ENCODE results near the gene CEMIP.
"Not testable (repeated sequence)": the region's sequence is repeated elsewhere in the genome, so short reads cannot be mapped to it uniquely, and the experiment has no call there.

CEMIP gene

GRCh38 chr15:80955571-80956452 is 176.6 kb downstream of the CEMIP start:
- peak; percentile 54 for DNase-seq (ENCODE audit: low spot score)

GRCh38 chr15:80957556-80957955 is 178.4 kb downstream of the CEMIP start:
- no peak for DNase-seq (ENCODE audit: low spot score)

- no peak for DNase-seq (ENCODE audit: low spot score)
Observed at GRCh38 chr15:80957976-80958375, 178.8 kb downstream of the CEMIP start.

- no peak for DNase-seq (ENCODE audit: low spot score)
Observed at GRCh38 chr15:80958818-80959495, 179.8 kb downstream of the CEMIP start.

- DNase-seq (ENCODE audit: low spot score), result not testable (repeated sequence)
Observed at GRCh38 chr15:80965454-80965853, 186.3 kb downstream of the CEMIP start.

GRCh38 chr15:80966431-80967197 is 187.4 kb downstream of the CEMIP start:
- DNase-seq (ENCODE audit: low spot score), result no peak

GRCh38 chr15:80967451-80967850 is 188.3 kb downstream of the CEMIP start:
- DNase-seq (ENCODE audit: low spot score), result no peak

- no peak for DNase-seq (ENCODE audit: low spot score)
Observed at GRCh38 chr15:80967991-80968510, 188.9 kb downstream of the CEMIP start.

GRCh38 chr15:80969316-80969715 is 190.1 kb downstream of the CEMIP start:
- no peak for DNase-seq (ENCODE audit: low spot score)

GRCh38 chr15:80970018-80970657 is 191.0 kb downstream of the CEMIP start:
- DNase-seq (ENCODE audit: low spot score), result peak; percentile 73

GRCh38 chr15:80970658-80971057 is 191.5 kb downstream of the CEMIP start:
- DNase-seq (ENCODE audit: low spot score), result no peak

GRCh38 chr15:80971143-80971542 is 192.0 kb downstream of the CEMIP start:
- no peak for DNase-seq (ENCODE audit: low spot score)

- no peak for DNase-seq (ENCODE audit: low spot score)
Observed at GRCh38 chr15:80972276-80972675, 193.1 kb downstream of the CEMIP start.

GRCh38 chr15:80974914-80975313 is 195.7 kb downstream of the CEMIP start:
- DNase-seq (ENCODE audit: low spot score), result no peak

GRCh38 chr15:80976851-80977250 is 197.7 kb downstream of the CEMIP start:
- no peak for DNase-seq (ENCODE audit: low spot score)

- peak; percentile 44 for DNase-seq (ENCODE audit: low spot score)
Observed at GRCh38 chr15:80977627-80978036, 198.5 kb downstream of the CEMIP start.

- no peak for DNase-seq (ENCODE audit: low spot score)
Observed at GRCh38 chr15:80978685-80979329, 199.6 kb downstream of the CEMIP start.

- no peak for DNase-seq (ENCODE audit: low spot score)
Observed at GRCh38 chr15:80979538-80980200, 200.5 kb downstream of the CEMIP start.

- DNase-seq (ENCODE audit: low spot score), result no peak
Observed at GRCh38 chr15:80982205-80982604, 203.0 kb downstream of the CEMIP start.

- DNase-seq (ENCODE audit: low spot score), result no peak
Observed at GRCh38 chr15:80982839-80983238, 203.7 kb downstream of the CEMIP start.

GRCh38 chr15:80984856-80985255 is 205.7 kb downstream of the CEMIP start:
- no peak for DNase-seq (ENCODE audit: low spot score)

Data from CD4-positive, alpha-beta T cell treated with Interleukin-15 for 4 hours (primary cell).